ENCODE measurements around the gene KCNIP1. TPM values are rescaled to one million over a fixed set of nuclear protein-coding genes. Genes with fewer than 3 reads are reported as not detected.

The KCNIP1 gene
- total and polyA plus RNA-seq, 9 of the 15 experiments (the other 6 are each of a cell fraction or from before 2014, with no cell fraction given) = not detected

DNA sequence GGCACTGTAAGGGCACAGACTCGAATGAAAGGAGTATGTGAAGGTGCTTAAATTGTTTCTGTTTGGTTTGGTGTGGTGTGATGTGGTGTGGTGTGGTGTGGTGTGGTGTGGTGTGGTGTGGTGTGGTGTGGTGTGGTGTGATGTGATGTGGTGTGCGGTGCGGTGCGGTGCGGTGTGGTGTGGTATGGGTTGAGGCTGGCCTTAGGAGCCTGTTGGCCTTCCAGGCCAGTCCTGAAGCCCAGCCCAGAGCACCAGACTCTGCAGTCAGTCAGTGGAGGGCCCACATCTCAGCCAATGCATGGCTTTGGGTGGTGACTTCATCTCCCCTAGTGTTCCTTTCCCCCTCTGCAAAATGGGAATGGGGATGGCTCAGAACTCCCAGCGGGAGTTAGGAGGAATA, 85.8 kb downstream of the KCNIP1 start (continued):
- TF ChIP-seq, protein P1, sequence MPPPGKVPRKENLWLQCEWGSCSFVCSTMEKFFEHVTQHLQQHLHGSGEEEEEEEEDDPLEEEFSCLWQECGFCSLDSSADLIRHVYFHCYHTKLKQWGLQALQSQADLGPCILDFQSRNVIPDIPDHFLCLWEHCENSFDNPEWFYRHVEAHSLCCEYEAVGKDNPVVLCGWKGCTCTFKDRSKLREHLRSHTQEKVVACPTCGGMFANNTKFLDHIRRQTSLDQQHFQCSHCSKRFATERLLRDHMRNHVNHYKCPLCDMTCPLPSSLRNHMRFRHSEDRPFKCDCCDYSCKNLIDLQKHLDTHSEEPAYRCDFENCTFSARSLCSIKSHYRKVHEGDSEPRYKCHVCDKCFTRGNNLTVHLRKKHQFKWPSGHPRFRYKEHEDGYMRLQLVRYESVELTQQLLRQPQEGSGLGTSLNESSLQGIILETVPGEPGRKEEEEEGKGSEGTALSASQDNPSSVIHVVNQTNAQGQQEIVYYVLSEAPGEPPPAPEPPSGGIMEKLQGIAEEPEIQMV (tag; conservative IDR thresholded peaks at IDR 0.05; ENCODE audit: low read depth) = no peak
- TF ChIP-seq SRSF9 (IDR thresholded peaks at IDR 0.05; ENCODE audit: borderline replicate concordance, low read depth, low read length) (no peak), ETV1 (tag; conservative IDR thresholded peaks at IDR 0.05; ENCODE audit: low read depth) (no peak)

DNA sequence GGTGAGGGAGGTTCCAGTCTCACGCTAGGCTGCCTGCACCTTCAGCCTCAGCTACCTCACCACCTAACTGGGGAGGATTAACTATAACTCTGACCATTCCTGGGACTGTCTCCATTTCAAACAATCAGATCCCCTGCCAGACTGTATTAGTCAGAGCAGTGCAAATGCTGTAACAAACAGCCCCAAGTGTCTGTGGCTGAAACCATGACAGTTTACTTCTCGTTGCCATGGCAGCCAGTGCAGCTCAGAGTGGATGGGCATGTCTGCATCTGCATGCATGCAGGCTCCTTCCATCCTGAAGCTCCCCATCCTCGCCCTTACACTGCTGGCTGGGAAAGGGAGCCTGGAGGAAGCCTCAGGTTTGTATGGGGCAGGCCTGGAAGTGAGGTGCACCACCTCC, 86.7 kb downstream of the KCNIP1 start:
- H3K4me3 ChIP-seq = no peak overlapping the region
- ATAC-seq (no peak), FAIRE-seq (no peak), DNase-seq (ENCODE audit: extremely low read depth in 1 of 4, low spot score in 3 of 4) (no peak)
- H3K9ac ChIP-seq (ENCODE audit: insufficient read depth in 1 of 2, low read depth in 2 of 2, low read length in 2 of 2) = no peak overlapping the region
- H3K4me2 ChIP-seq (ENCODE audit: insufficient read depth, low read length) = no peak overlapping the region
- POLR2A ChIA-PET = interaction anchor here (0.6 kb wide), 1 partner anchor 1152 kb away, joined by 4 read pairs; no protein-coding TSS in a partner anchor
- H3K79me2 ChIP-seq (ENCODE audit: control insufficient read depth, insufficient read depth, low read length) = no peaks in the 10 kb centered on the region
- in situ Hi-C loops (cut with MboI) = no loop called here
- no peak overlapping the region for H3K27ac ChIP-seq (ENCODE audit: extremely low read depth, low read depth, low read length)
- no peaks in the 10 kb centered on the region for H4K20me1 ChIP-seq (replicated peaks; ENCODE audit: control insufficient read depth, insufficient read depth, low read length)
- intact Hi-C loops (cut with micrococcal nuclease) = no loop called here
- no peaks in the 10 kb centered on the region for H3K27me3 ChIP-seq (ENCODE audit: control insufficient read depth in 2 of 2, insufficient read depth in 2 of 2, low read length in 2 of 2)
- H3K36me3 ChIP-seq (ENCODE audit: control insufficient read depth, insufficient read depth, low read length) = no peaks in the 10 kb centered on the region
- H2AFZ ChIP-seq (ENCODE audit: low read depth, low read length) = no peak overlapping the region
- TF ChIP-seq RFX1 (IDR thresholded peaks at IDR 0.05) (peak; percentile 31), NFYB (IDR thresholded peaks at IDR 0.05; ENCODE audit: extremely low read depth, insufficient read length) (no peak)
- WGBS (ENCODE audit: insufficient coverage, low coverage, missing lambda C conversion rate) = 0% methylated on average over 3 of the region's 3 CpGs
- H3K9me1 ChIP-seq (ENCODE audit: control insufficient read depth, insufficient read depth, low read length) = no peaks in the 10 kb centered on the region
- no peaks in the 10 kb centered on the region; a peak in 1 of 5 replicates for H3K4me1 ChIP-seq (replicated peaks in 1 of 2; ENCODE audit: control insufficient read depth in 2 of 2, insufficient read depth in 2 of 2, low read length in 2 of 2)
- no TSS peak for BruUV-seq (replicated peaks)
- no peaks in the 10 kb centered on the region for H3K9me3 ChIP-seq (replicated peaks; ENCODE audit: control insufficient read depth, insufficient read depth, low read depth, low read length)
- CTCF ChIA-PET (ENCODE audit: low intra/inter-chr PET ratio) = no interaction called here
